ENCODE results near the gene PTPN23.

DNA sequence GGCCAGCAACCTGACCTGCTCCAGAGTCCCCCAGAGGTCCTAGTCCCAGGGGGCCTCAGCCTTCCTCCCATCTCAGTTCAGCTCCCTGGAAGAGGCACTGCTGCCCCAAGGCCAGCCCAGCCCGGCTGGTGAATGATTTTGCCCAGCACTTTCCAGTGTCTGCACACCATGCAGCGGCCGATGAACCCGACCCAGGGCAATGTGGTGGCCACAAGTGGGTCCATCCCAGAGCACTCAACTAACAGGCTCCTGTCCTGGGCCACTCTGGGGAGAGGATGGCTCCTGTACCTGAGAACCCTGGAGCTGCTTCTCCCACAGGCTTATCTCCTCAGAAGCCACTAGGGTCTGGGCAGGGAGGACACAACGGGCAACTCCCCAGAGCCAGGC lies 39.2 kb downstream of the PTPN23 start:
- TF ChIP-seq, protein P1, sequence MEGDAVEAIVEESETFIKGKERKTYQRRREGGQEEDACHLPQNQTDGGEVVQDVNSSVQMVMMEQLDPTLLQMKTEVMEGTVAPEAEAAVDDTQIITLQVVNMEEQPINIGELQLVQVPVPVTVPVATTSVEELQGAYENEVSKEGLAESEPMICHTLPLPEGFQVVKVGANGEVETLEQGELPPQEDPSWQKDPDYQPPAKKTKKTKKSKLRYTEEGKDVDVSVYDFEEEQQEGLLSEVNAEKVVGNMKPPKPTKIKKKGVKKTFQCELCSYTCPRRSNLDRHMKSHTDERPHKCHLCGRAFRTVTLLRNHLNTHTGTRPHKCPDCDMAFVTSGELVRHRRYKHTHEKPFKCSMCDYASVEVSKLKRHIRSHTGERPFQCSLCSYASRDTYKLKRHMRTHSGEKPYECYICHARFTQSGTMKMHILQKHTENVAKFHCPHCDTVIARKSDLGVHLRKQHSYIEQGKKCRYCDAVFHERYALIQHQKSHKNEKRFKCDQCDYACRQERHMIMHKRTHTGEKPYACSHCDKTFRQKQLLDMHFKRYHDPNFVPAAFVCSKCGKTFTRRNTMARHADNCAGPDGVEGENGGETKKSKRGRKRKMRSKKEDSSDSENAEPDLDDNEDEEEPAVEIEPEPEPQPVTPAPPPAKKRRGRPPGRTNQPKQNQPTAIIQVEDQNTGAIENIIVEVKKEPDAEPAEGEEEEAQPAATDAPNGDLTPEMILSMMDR (IDR thresholded peaks at IDR 0.05): no peak
- TF ChIP-seq POLR2A (IDR thresholded peaks at IDR 0.05) (no peak), POLR2AphosphoS5 (IDR thresholded peaks at IDR 0.05) (no peak)

All from breast epithelium (tissue), 3 donors.